Vagina (tissue), 2 donors: ENCODE data around the gene JPH4. TPM values are rescaled to one million over a fixed set of nuclear protein-coding genes. Genes with fewer than 3 reads are reported as not detected.

Source experiments
- DNase-seq, 2 donors: peaks; one replicate each; pipeline ENCODE4 v3.0.0-alpha.2; 2017; ENCODE audit errors: extremely low spot score in 2 of 2
- H3K27ac ChIP-seq: fragments of 200-600 bp; sonication (generic); one replicate; pipeline ENCODE4 v1.5.1; 2019
- H3K27me3 ChIP-seq: fragments of 200-600 bp; sonication (generic); one replicate; pipeline ENCODE4 v1.5.1; 2019
- H3K36me3 ChIP-seq, 2 donors: fragments of 200-600 bp; sonication (generic); one replicate each; pipeline ENCODE4 v1.5.1; 2017 to 2019
- H3K4me1 ChIP-seq: fragments of 200-600 bp; sonication (generic); one replicate; pipeline ENCODE4 v1.5.1; 2019
- H3K4me3 ChIP-seq, 2 donors: fragments of 200-600 bp; sonication (generic); 1 replicate in 1 of 2; 2 replicates in 1 of 2; pipeline ENCODE4 v1.5.1; 2016 to 2019
- H3K9me3 ChIP-seq: fragments of 200-600 bp; sonication (generic); one replicate; pipeline ENCODE4 v1.5.1; 2019
- POLR2A ChIP-seq, 2 donors: fragments of 450-650 bp; IDR thresholded peaks; one replicate each; pipeline ENCODE4 v1.6.1; 2017; ENCODE audit warnings: antibody characterized with exemption in 2 of 2, mild to moderate bottlenecking in 2 of 2, moderate library complexity in 2 of 2
- POLR2AphosphoS5 ChIP-seq, 2 donors: sonication (generic); formaldehyde crosslinking; IDR thresholded peaks; one replicate each; pipeline ENCODE4 v1.9.0; 2017; ENCODE audit warnings: antibody characterized with exemption in 2 of 2, mild to moderate bottlenecking in 2 of 2, low read depth in 1 of 2; ENCODE audit not compliant: insufficient read depth in 1 of 2
- intact Hi-C: fragments of 100-400 bp; cut with DNase I; formaldehyde crosslinking; loops from one replicate; pipeline ENCODE4 v1.15.1; 2023
- total RNA-seq: library from RNA; depleted of rRNA; stranded (reverse); fragments of >200 nt; gene quantifications from one replicate; pipeline ENCODE4 v1.2.3, GENCODE V29; 2016
- TF ChIP-seq, protein P1 (sequence below), 3 experiments: fragments of 450-650 bp in 2 of 3; fragments of 200-600 bp in 1 of 3; sonication (generic) in 1 of 3; IDR thresholded peaks; one replicate each; pipeline ENCODE4 v1.5.1; 2017 to 2019; ENCODE audit warnings: antibody characterized with exemption in 3 of 3, mild to moderate bottlenecking in 2 of 3, moderate library complexity in 2 of 3

Gene JPH4
- total RNA-seq, 1 donor from 2014 or later: 10.6 TPM

DNA sequence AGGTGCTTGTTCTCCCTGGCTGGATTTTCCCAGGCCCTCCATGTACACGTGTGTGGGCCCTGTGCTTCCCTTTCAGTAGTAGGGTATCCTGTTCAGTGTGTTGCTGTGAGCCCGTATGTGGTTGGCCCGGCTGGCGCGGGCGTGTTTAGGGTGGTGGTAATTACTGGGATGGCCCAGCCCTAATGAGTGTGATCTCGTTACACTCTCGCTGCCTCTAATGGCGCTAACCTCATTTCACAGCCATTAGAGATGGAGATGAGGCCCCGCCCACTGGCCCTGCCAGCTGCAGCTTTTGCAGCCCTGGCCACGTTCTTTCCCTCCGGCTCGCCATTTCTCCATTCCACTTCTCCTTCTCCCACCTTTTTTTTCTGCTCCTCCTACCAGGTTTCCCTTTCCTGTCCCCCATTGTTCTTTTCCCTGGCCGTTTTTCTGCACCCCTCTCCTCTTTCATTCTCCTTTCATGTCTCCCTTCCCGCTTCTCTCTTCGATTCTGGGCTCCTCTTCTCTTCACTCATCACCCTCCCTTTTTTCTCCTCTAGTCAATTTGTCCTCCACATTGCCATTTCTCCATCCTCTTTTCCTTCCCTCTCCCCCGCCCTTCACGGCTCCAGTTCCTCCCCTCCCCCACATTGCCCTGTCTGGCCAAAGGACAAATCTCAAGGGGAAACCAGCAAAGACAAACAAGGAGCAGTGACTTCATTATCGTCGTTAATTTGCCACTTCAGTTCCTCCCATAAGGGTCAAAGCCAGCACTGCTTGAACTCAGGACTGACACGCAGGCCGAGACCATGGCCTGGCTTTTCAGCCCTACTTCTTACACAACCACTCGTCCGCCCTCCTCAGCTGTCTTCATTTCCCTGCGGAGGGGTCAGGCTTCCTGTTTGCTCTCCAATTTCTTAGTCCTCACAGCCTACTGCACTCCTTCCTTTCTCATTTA, 33.8 kb downstream of the JPH4 start:
- no peak for TF ChIP-seq POLR2AphosphoS5 (IDR thresholded peaks at IDR 0.05; ENCODE audit: insufficient read depth in 1 of 2, low read depth in 1 of 2)
- TF ChIP-seq, protein P1, sequence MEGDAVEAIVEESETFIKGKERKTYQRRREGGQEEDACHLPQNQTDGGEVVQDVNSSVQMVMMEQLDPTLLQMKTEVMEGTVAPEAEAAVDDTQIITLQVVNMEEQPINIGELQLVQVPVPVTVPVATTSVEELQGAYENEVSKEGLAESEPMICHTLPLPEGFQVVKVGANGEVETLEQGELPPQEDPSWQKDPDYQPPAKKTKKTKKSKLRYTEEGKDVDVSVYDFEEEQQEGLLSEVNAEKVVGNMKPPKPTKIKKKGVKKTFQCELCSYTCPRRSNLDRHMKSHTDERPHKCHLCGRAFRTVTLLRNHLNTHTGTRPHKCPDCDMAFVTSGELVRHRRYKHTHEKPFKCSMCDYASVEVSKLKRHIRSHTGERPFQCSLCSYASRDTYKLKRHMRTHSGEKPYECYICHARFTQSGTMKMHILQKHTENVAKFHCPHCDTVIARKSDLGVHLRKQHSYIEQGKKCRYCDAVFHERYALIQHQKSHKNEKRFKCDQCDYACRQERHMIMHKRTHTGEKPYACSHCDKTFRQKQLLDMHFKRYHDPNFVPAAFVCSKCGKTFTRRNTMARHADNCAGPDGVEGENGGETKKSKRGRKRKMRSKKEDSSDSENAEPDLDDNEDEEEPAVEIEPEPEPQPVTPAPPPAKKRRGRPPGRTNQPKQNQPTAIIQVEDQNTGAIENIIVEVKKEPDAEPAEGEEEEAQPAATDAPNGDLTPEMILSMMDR (IDR thresholded peaks at IDR 0.05): no peak
- TF ChIP-seq POLR2A (IDR thresholded peaks at IDR 0.05): no peak
- H3K4me3 ChIP-seq: no peak overlapping the region
- intact Hi-C loops: no loop called here

GRCh38 chr14:23543403-23543802, 35.2 kb downstream of the JPH4 start:
- DNase-seq: no peak
- no peaks in the 10 kb centered on the region for H3K4me1 ChIP-seq
- intact Hi-C loops: no loop called here
- H3K27me3 ChIP-seq: no peaks in the 10 kb centered on the region
- no peak for TF ChIP-seq POLR2A (IDR thresholded peaks at IDR 0.05)
- TF ChIP-seq, protein P1 (IDR thresholded peaks at IDR 0.05): no peak
- no peak for TF ChIP-seq POLR2AphosphoS5 (IDR thresholded peaks at IDR 0.05; ENCODE audit: insufficient read depth in 1 of 2, low read depth in 1 of 2)
- no peak overlapping the region for H3K4me3 ChIP-seq
- no peaks in the 10 kb centered on the region for H3K9me3 ChIP-seq
- H3K36me3 ChIP-seq: no peaks in the 10 kb centered on the region
- no peak overlapping the region for H3K27ac ChIP-seq

More for the DNA sequence above, 33.8 kb downstream of the JPH4 start:
- Histone ChIP-seq H3K27ac (no peak overlapping the region), H3K27me3 (no peaks in the 10 kb centered on the region), H3K4me1 (no peaks in the 10 kb centered on the region), H3K9me3 (no peaks in the 10 kb centered on the region), H3K36me3 (no peaks in the 10 kb centered on the region)
- no peak for DNase-seq

DNA sequence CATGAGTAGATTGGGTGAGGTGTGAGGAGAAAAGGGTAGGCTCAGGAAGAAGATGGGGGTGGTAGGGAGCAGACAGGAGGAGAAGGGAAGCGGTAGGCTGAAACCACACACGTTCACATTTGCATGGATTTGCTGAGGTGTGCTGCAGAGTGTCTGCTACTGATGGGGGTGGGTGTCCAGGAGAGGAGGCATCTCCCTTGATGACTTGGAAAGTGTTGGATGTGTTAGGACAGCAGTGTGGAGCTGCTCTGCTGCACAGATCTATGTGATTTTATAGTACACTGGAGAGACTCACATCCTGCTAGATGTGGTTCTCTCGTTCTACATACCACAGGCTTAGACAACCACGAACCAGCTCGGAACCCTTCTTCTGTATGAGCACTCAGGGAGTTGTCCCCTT, 36.3 kb downstream of the JPH4 start:
- H3K4me3 ChIP-seq: no peak overlapping the region
- no peak for TF ChIP-seq POLR2A (IDR thresholded peaks at IDR 0.05)
- TF ChIP-seq, protein P1 (IDR thresholded peaks at IDR 0.05): no peak
- TF ChIP-seq POLR2AphosphoS5 (IDR thresholded peaks at IDR 0.05; ENCODE audit: insufficient read depth in 1 of 2, low read depth in 1 of 2): no peak
- intact Hi-C loops: no loop called here
- H3K27me3 ChIP-seq: no peaks in the 10 kb centered on the region
- no peaks in the 10 kb centered on the region for H3K4me1 ChIP-seq
- no peak for DNase-seq
- H3K36me3 ChIP-seq: no peaks in the 10 kb centered on the region
- no peak overlapping the region for H3K27ac ChIP-seq
- no peaks in the 10 kb centered on the region for H3K9me3 ChIP-seq

- no peak for DNase-seq
- intact Hi-C loops: no loop called here
- Histone ChIP-seq H3K4me3 (no peak overlapping the region), H3K27ac (no peak overlapping the region), H3K9me3 (no peaks in the 10 kb centered on the region), H3K4me1 (no peaks in the 10 kb centered on the region), H3K27me3 (no peaks in the 10 kb centered on the region), H3K36me3 (no peaks in the 10 kb centered on the region)
- TF ChIP-seq POLR2AphosphoS5 (IDR thresholded peaks at IDR 0.05; ENCODE audit: insufficient read depth in 1 of 2, low read depth in 1 of 2): no peak
- TF ChIP-seq, protein P1 (IDR thresholded peaks at IDR 0.05): no peak
- TF ChIP-seq POLR2A (IDR thresholded peaks at IDR 0.05): no peak
Measured at GRCh38 chr14:23540141-23540469, 38.5 kb downstream of the JPH4 start.
